C4-2B (cell line): ENCODE results near the gene COA3.
A peak's percentile ranks its signal among the peaks of the same experiment; 100 is the strongest.

Experiments used
- H3K27ac ChIP-seq: fragments of 450-650 bp; 2 replicates; pipeline ENCODE4 v1.5.1; 2017
- ZFX ChIP-seq: fragments of 450-650 bp; IDR thresholded peaks from 2 replicates; pipeline ENCODE4 v1.6.1; 2017
- TF ChIP-seq, protein P1 (sequence below): fragments of 450-650 bp; conservative IDR thresholded peaks from 2 replicates; pipeline ENCODE4 v1.5.1; 2017; ENCODE audit warnings: mild to moderate bottlenecking

The COA3 gene

DNA sequence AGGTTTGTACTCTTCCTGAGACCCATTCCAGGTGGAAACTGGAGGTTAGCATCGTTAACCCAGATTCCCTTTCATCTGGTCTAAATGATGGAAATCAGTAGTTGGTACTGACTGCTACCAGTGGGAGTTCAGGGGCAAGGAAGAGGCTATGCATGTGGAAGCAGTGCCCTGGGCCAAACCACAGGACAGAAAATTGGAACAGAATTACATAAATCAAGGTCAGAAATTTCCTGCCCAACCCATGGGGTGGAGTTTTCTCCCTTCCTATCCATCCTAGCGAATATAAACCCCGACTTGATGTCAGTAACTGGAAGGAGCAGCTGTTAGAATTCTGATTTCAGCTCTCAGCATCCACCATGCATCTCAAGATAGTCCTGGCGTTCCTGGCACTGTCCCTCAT is 45.8 kb upstream of the COA3 start, which contains the start of gene AOC2:
Gene AOC2, plus strand, starts transcription at position 310 of the 400 bp plus-strand sequence. Its CDS starts 47 bp downstream, at position 357.
- no peak within 1 kb of the TSS for H3K27ac ChIP-seq
- TF ChIP-seq, protein P1, sequence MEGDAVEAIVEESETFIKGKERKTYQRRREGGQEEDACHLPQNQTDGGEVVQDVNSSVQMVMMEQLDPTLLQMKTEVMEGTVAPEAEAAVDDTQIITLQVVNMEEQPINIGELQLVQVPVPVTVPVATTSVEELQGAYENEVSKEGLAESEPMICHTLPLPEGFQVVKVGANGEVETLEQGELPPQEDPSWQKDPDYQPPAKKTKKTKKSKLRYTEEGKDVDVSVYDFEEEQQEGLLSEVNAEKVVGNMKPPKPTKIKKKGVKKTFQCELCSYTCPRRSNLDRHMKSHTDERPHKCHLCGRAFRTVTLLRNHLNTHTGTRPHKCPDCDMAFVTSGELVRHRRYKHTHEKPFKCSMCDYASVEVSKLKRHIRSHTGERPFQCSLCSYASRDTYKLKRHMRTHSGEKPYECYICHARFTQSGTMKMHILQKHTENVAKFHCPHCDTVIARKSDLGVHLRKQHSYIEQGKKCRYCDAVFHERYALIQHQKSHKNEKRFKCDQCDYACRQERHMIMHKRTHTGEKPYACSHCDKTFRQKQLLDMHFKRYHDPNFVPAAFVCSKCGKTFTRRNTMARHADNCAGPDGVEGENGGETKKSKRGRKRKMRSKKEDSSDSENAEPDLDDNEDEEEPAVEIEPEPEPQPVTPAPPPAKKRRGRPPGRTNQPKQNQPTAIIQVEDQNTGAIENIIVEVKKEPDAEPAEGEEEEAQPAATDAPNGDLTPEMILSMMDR = no peak

DNA sequence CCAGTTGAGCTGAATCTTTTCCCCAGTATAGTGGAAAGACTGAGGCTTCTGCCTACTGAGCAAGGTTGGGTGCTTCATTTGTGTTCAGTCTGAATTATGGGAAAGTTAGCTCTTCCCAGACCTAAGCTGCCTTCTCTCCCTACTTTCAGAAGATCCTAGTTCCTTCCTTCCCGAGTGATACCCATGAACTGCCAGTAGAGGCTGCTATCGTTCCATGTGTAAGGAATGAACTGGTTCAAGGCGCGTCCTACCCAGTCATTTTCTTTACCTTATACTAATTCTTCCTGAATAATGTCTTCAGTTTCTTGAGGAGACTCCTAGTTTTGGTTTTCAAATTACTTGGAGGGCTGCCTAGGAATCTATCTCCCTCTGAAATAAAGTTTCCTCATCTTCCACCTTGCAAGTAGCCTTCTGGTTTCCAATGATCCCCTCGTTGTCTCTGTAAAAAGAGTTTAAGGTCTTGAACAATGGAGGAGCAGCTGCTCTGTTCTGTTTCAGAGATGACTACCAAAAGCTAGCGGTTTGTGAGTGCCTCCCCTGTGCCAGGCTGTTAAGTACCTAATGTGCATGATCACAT is 44.9 kb upstream of the COA3 start:
- no peak overlapping the region for H3K27ac ChIP-seq
- TF ChIP-seq ZFX = no peak
- TF ChIP-seq, protein P1 = peak; percentile 94

DNA sequence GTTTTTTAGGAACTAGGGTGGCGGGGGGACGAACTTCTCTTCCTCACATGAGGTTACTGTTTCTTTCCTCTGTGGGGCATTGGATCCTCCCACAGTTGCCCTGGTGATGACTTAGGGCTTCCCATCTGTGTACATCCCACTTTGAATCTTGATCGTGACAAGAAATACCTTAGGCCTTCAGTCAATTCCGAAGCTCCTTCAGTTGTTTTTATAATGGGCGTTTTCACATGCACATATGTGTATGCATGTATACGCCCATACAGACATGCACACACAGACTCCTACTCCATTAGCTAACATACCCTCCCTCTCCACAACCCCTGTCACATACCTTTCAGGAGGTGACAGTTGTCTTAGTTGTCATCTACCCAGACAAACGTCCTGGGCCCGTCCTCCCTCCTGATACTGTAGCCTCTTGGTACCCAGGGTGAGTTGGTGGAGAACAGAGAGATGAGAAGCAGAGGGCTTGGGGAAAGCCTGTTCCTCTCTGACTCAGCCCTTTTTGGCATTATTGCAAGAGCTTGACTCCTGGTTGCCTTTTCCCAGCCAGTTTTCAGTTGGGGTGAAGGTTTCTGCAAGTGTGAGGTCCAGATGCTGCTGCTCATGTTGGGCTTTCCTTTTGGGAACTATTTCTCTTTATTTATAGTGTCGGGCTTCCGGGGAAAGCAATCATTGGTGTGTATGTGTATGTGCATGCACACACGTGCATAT is 43.6 kb upstream of the COA3 start:
- no peak for TF ChIP-seq ZFX
- TF ChIP-seq, protein P1 = no peak
- H3K27ac ChIP-seq = no peak overlapping the region

DNA sequence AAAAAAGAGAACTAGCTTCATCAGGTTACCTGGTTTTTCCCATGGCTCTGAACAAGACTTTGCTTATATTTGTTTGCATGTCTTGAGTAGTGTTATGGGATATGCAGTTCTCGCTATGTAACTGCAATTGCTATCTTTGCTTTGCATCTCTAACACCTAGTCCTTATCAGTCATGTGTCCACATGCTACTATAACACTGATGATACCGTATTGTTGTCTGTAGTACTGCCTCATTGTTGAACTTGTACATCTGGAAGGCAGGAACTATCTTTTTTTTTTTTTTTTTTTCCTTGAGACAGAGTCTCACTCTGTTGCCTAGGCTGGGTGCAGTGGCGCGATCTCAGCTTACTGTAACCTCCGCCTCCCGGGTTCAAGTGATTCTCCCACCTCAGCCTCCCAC is 37.2 kb upstream of the COA3 start:
- no peak overlapping the region for H3K27ac ChIP-seq
- TF ChIP-seq, protein P1 = no peak
- no peak for TF ChIP-seq ZFX

DNA sequence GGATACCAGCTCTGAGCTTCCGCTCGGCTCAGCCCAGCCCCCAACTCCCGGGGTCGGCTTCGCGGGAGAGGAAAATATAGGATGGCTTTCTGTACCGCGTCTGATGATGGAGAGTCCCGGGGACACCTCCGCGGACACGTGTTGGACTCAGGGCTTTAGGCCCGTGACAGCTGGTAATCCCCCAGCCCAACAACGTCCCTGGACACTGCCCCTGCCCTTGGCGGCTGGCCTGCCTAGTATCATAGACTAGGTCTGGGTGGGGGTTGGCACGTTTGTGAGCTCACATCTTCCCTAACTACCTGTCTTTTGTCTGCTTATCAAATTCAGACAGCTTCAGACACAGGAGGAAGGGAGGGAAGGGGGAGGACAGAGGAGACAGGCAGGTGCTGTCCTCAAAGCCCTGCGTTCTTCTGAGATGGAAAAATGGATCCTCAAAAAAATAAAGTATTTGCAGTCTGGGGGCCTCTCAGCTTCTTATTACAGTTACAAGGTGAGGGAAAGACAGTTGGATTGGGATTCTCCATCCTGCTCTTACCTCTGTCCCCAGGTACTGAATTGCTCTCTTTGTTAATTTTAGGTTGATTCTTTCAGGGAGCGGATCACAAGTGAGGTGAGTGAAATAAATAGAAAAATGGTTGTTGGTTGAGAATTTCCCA is 35.4 kb upstream of the COA3 start:
- H3K27ac ChIP-seq = peak overlapping the region; percentile 91
- TF ChIP-seq ZFX = no peak
- TF ChIP-seq, protein P1 = no peak

DNA sequence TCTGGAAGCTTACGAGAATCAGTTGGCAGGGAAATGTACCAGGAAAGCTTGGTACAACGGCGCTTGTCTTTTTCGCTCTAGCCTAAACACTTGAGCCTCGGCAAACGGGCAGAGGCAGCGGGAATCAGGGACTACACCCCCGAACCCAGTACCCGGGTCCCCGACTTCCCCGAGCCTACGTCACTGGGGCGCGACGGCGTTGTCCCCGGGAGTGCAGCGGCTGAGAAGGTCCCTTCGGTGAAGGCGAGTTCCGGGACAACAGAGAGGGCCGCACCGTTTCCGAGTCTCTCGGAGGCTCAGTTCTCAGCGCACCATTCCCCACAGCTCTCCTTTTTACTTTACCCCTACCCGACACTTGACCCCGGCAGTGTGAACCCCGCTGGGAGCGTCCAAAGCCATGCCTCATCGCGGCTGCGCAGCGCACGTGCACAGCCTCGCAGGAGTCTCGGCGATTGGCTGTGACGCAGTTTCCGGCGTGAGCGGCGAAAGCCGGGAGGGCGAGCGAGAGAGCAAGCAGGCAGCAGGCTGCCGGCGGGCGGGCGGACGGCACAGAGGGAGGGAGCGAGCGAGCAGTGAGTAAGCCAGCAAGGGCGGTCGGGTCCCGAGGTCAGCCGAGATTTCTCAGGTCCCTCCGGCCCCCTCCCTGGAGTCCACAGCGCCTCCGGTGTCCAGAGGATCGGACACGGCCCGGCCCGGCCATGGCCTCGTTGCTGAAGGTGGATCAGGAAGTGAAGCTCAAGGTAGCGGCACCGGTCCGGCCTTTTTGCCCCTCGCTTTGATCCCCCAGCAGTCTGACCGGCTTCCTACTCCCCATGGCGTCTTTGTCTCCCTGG is 34.6 kb upstream of the COA3 start, which contains the start of gene PSME3:
Gene PSME3, plus strand, starts transcription at position 464 of the 833 bp plus-strand sequence. Its CDS starts 235 bp downstream, at position 699.
- peak; percentile 74 for TF ChIP-seq ZFX
- TF ChIP-seq, protein P1 = no peak
- peak within 1 kb of the TSS; percentile 91 for H3K27ac ChIP-seq
